Small intestine (tissue), 7 donors: ENCODE data around the gene LTBP2. TPM values are rescaled to one million over a fixed set of nuclear protein-coding genes. Genes with fewer than 3 reads are reported as not detected.
A peak's percentile ranks its signal among the peaks of the same experiment; 100 is the strongest.

Experiments used
- DNase-seq, 2 donors: peaks; one replicate each; pipeline versions ENCODE4 v3.0.0 to v3.0.0-alpha.2; 2013
- FAIRE-seq: peaks from 2 replicates; lab custom pipeline; 2012; peaks lifted over from hg19 to GRCh38; lab: Jason Lieb, UNC
- H3K27ac ChIP-seq, 3 donors: one replicate each; pipeline ENCODE4 v1.5.1; 2013; ENCODE audit warnings: low read length in 2 of 3, mild to moderate bottlenecking in 2 of 3, control low read depth in 1 of 3, inconsistent platforms in 1 of 3, low read depth in 1 of 3, moderate library complexity in 1 of 3
- H3K27me3 ChIP-seq, 3 donors: one replicate each; pipeline ENCODE4 v1.6.1; 2013; ENCODE audit warnings: low read length in 3 of 3, inconsistent platforms in 1 of 3; ENCODE audit not compliant: control insufficient read depth in 3 of 3, insufficient read depth in 3 of 3
- H3K36me3 ChIP-seq, 3 donors: one replicate each; pipeline ENCODE4 v1.6.1; 2013; ENCODE audit warnings: low read length in 3 of 3, inconsistent platforms in 1 of 3, low read depth in 1 of 3, mild to moderate bottlenecking in 1 of 3, moderate library complexity in 1 of 3; ENCODE audit not compliant: control insufficient read depth in 3 of 3, insufficient read depth in 2 of 3
- H3K4me1 ChIP-seq, 3 donors: one replicate each; pipeline ENCODE4 v1.6.1; 2013; ENCODE audit warnings: low read length in 2 of 3, inconsistent platforms in 1 of 3, low read depth in 1 of 3, mild to moderate bottlenecking in 1 of 3, moderate library complexity in 1 of 3; ENCODE audit not compliant: control insufficient read depth in 3 of 3, insufficient read depth in 2 of 3
- H3K4me3 ChIP-seq, 3 donors: one replicate each; pipeline ENCODE4 v1.5.1; 2013; ENCODE audit warnings: low read length in 3 of 3, control low read depth in 1 of 3, inconsistent platforms in 1 of 3, low read depth in 1 of 3, mild to moderate bottlenecking in 1 of 3, moderate library complexity in 1 of 3
- H3K9me3 ChIP-seq, 2 donors: one replicate each; pipeline ENCODE4 v1.6.1; 2013; ENCODE audit warnings: low read depth in 1 of 2, low read length in 1 of 2; ENCODE audit not compliant: control insufficient read depth in 2 of 2, insufficient read depth in 1 of 2
- WGBS, 3 donors: extraction: QIAGEN DNeasy Blood & Tissue Kit; methylation state at CpG; one replicate each; pipeline ENCODE4 v1.1.7; 2013; 5-methylcytosine and 5-hydroxymethylcytosine counted together
- polyA plus RNA-seq, 4 donors: library from polyadenylated mRNA; stranded (reverse) in 3 of 4; unstranded in 1 of 4; fragments of 200-250 nt in 3 of 4; fragments of 120-200 nt in 1 of 4; gene quantifications; one replicate each; pipeline versions ENCODE4 v1.2.1 to v1.2.3, GENCODE V29; 2013
- donor health status: healthy with polysubstance abuse.
- donor health status: control.
- donor health status: control.
- donor health status: Bipolar disorder and iron deficiency.
- donor health status: healthy.

Gene LTBP2
- polyA plus RNA-seq, 4 donors = 0.22 to 1.8 (median 1.1) TPM

GRCh38 chr14:74595006-74595735 lies 16.9 kb downstream of the LTBP2 start:
- no peak overlapping the region for H3K4me3 ChIP-seq
- FAIRE-seq = no peak
- peak overlapping the region in 2 of 3 donors; percentile 58 to 71 for H3K27ac ChIP-seq
- WGBS, 3 donors = 67 to 85% (median 84%) methylated on average over 15 of the region's 15 CpGs
- no peaks in the 10 kb centered on the region for H3K36me3 ChIP-seq
- H3K4me1 ChIP-seq = peaks cover 0 to 41% (median 7%) of the 10 kb centered on the region in 3 donors
- no peaks in the 10 kb centered on the region for H3K9me3 ChIP-seq
- no peaks in the 10 kb centered on the region for H3K27me3 ChIP-seq
- DNase-seq = no peak

- Histone ChIP-seq H3K4me1 (peaks cover 0 to 38% (median 7%) of the 10 kb centered on the region in 3 donors), H3K27ac (peak overlapping the region in 2 of 3 donors; percentile 58 to 71), H3K36me3 (no peaks in the 10 kb centered on the region), H3K4me3 (no peak overlapping the region), H3K9me3 (no peaks in the 10 kb centered on the region), H3K27me3 (no peaks in the 10 kb centered on the region)
- no peak for FAIRE-seq
- DNase-seq = no peak
- WGBS, 3 donors = 64 to 88% (median 88%) methylated on average over 5 of the region's 5 CpGs
These were observed 17.4 kb downstream of the LTBP2 start for GRCh38 chr14:74594606-74595005.

- peaks cover 0 to 35% (median 7%) of the 10 kb centered on the region in 3 donors for H3K4me1 ChIP-seq
- FAIRE-seq = no peak
- H3K27ac ChIP-seq = peak overlapping the region in 2 of 3 donors; percentile 58 to 71
These were observed 18.0 kb downstream of the LTBP2 start for GRCh38 chr14:74594029-74594428.

GRCh38 chr14:74593241-74593953 lies 18.6 kb downstream of the LTBP2 start:
- no peak for FAIRE-seq
- H3K4me3 ChIP-seq = no peak overlapping the region
- peak; percentile 55 to 83 for DNase-seq
- H3K9me3 ChIP-seq = no peaks in the 10 kb centered on the region
- peak overlapping the region in 2 of 3 donors; percentile 58 to 71 for H3K27ac ChIP-seq
- WGBS, 3 donors = 24 to 49% (median 33%) methylated on average over 10 of the region's 10 CpGs
- no peaks in the 10 kb centered on the region for H3K36me3 ChIP-seq
- no peaks in the 10 kb centered on the region for H3K27me3 ChIP-seq
- peaks cover 0 to 32% (median 7%) of the 10 kb centered on the region in 3 donors for H3K4me1 ChIP-seq

More at GRCh38 chr14:74594029-74594428, 18.0 kb downstream of the LTBP2 start:
- WGBS, 3 donors = 43 to 64% (median 48%) methylated on average over 7 of the region's 7 CpGs
- no peaks in the 10 kb centered on the region for H3K36me3 ChIP-seq
- no peaks in the 10 kb centered on the region for H3K27me3 ChIP-seq
- no peak overlapping the region for H3K4me3 ChIP-seq
- no peak for DNase-seq
- no peaks in the 10 kb centered on the region for H3K9me3 ChIP-seq

- no peak for DNase-seq
- Histone ChIP-seq H3K4me3 (no peak overlapping the region), H3K4me1 (peaks cover 0 to 32% (median 7%) of the 10 kb centered on the region in 3 donors), H3K27me3 (no peaks in the 10 kb centered on the region), H3K9me3 (no peaks in the 10 kb centered on the region), H3K27ac (peak overlapping the region in 2 of 3 donors; percentile 38 to 71), H3K36me3 (no peaks in the 10 kb centered on the region)
- no peak for FAIRE-seq
- WGBS, 3 donors = 85 to 87% (median 87%) methylated on average over 13 of the region's 13 CpGs
These were observed 19.4 kb downstream of the LTBP2 start for GRCh38 chr14:74592476-74593201.

GRCh38 chr14:74591899-74592298 lies 20.1 kb downstream of the LTBP2 start:
- Histone ChIP-seq H3K4me1 (peaks cover 0 to 32% (median 7%) of the 10 kb centered on the region in 3 donors), H3K27me3 (no peaks in the 10 kb centered on the region), H3K9me3 (no peaks in the 10 kb centered on the region), H3K4me3 (no peak overlapping the region), H3K36me3 (no peaks in the 10 kb centered on the region), H3K27ac (peak overlapping the region in 1 of 3 donors; percentile 71)
- DNase-seq (no peak), FAIRE-seq (no peak)
- 59 to 81% (median 81%) methylated on average over 5 of the region's 5 CpGs for WGBS, 3 donors

- Histone ChIP-seq H3K36me3 (no peaks in the 10 kb centered on the region), H3K9me3 (no peaks in the 10 kb centered on the region), H3K4me3 (no peak overlapping the region), H3K27me3 (no peaks in the 10 kb centered on the region), H3K4me1 (peaks cover 0 to 29% (median 7%) of the 10 kb centered on the region in 3 donors), H3K27ac (no peak overlapping the region)
- 76 to 88% (median 84%) methylated on average over 6 of the region's 6 CpGs for WGBS, 3 donors
- DNase-seq (no peak), FAIRE-seq (no peak)
These were observed 20.6 kb downstream of the LTBP2 start for GRCh38 chr14:74591394-74591793.

- Histone ChIP-seq H3K27ac (no peak overlapping the region), H3K4me3 (no peak overlapping the region), H3K27me3 (no peaks in the 10 kb centered on the region), H3K9me3 (no peaks in the 10 kb centered on the region), H3K4me1 (peaks cover 0 to 17% (median 6%) of the 10 kb centered on the region in 3 donors), H3K36me3 (no peaks in the 10 kb centered on the region)
- FAIRE-seq (no peak), DNase-seq (no peak)
- 84 to 94% (median 92%) methylated on average over 5 of the region's 5 CpGs for WGBS, 3 donors
These were observed 22.7 kb downstream of the LTBP2 start for GRCh38 chr14:74589291-74589879.
